HepG2 (cell line): Measurements from ENCODE around the gene COL25A1.

Experiments
- JUNB ChIP-seq: sonication (generic); formaldehyde crosslinking; IDR thresholded peaks from 2 replicates; pipeline ENCODE4 v1.8.0; 2022; ENCODE audit warnings: missing genetic modification reagents, mild to moderate bottlenecking, borderline replicate concordance
- JUND ChIP-seq: sonication (generic); formaldehyde crosslinking; IDR thresholded peaks from 2 replicates; pipeline ENCODE4 v1.8.0; 2022; ENCODE audit warnings: mild to moderate bottlenecking, missing genetic modification reagents
- SRF ChIP-seq: IDR thresholded peaks from 2 replicates; pipeline ENCODE4 v1.6.1; 2011; ENCODE audit warnings: mild to moderate bottlenecking, low read depth, low read length, moderate library complexity
- ZBTB26 ChIP-seq: IDR thresholded peaks from 2 replicates; pipeline ENCODE4 v1.6.1; 2016; ENCODE audit warnings: missing compliant biosample characterization, missing genetic modification reagents, borderline replicate concordance
- TF ChIP-seq, protein P1 (sequence below): sonication (generic); formaldehyde crosslinking; IDR thresholded peaks from 2 replicates; pipeline ENCODE4 v1.4.0; 2020; ENCODE audit warnings: missing genetic modification reagents

GRCh38 chr4:108851366-108851765, 451.1 kb downstream of the COL25A1 start:
- TF ChIP-seq, protein P1, sequence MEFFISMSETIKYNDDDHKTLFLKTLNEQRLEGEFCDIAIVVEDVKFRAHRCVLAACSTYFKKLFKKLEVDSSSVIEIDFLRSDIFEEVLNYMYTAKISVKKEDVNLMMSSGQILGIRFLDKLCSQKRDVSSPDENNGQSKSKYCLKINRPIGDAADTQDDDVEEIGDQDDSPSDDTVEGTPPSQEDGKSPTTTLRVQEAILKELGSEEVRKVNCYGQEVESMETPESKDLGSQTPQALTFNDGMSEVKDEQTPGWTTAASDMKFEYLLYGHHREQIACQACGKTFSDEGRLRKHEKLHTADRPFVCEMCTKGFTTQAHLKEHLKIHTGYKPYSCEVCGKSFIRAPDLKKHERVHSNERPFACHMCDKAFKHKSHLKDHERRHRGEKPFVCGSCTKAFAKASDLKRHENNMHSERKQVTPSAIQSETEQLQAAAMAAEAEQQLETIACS (CRISPR knock-in tag), result no peak
- TF ChIP-seq JUNB (CRISPR knock-in tag) (no peak), JUND (CRISPR knock-in tag) (no peak), SRF (no peak), ZBTB26 (CRISPR knock-in tag) (no peak)
